IMR-90 (cell line): ENCODE results near the gene METRNL. TPM values are rescaled to one million over a fixed set of nuclear protein-coding genes. Genes with fewer than 3 reads are reported as not detected.

Experiments used
- ATAC-seq: fragments of 200-7000 bp; cut with Tn5 transposase; 2 replicates; pipeline ENCODE4 v1.9.1; 2020; ENCODE audit warnings: low read depth, mild to moderate bottlenecking, moderate library complexity
- BruUV-seq: library from RNA; stranded (reverse); fragments of 400-500 nt; replicated peaks from 2 replicates; lab custom pipeline; 2021; lab: Mats Ljungman, UMichigan
- CTCF ChIA-PET: fragments of 300-600 bp; formaldehyde crosslinking; extraction: SDS; loops from one replicate; lab custom pipeline; 2021; ENCODE audit warnings: antibody characterized with exemption; lab: Yijun Ruan, JAX
- POLR2A ChIA-PET: fragments of 300-600 bp; sonication (Branson Sonifier 250); formaldehyde crosslinking; loops from one replicate; lab custom pipeline; 2022; ENCODE audit warnings: antibody characterized with exemption; ENCODE audit not compliant: unreplicated experiment; lab: Charles Lee
- DNase-seq: peaks from one replicate; pipeline ENCODE4 v3.0.0; 2013
- H2AFZ ChIP-seq: replicated peaks from 2 replicates; pipeline ENCODE3; 2013; ENCODE audit warnings: low read length, mild to moderate bottlenecking; ENCODE audit not compliant: poor library complexity
- H2AK5ac ChIP-seq: 2 replicates; pipeline ENCODE4 v1.6.1; 2013; ENCODE audit warnings: low read depth, low read length, inconsistent platforms
- H2AK9ac ChIP-seq: replicated peaks from 2 replicates; pipeline ENCODE3; 2013; ENCODE audit warnings: mild to moderate bottlenecking, low read depth, low read length, moderate library complexity; ENCODE audit not compliant: poor library complexity
- H2BK120ac ChIP-seq: 2 replicates; pipeline ENCODE4 v1.6.1; 2013; ENCODE audit warnings: low read depth, low read length, inconsistent platforms
- H2BK15ac ChIP-seq: 3 replicates; pipeline ENCODE4 v1.6.1; 2013; ENCODE audit warnings: low read depth, low read length, inconsistent platforms
- H2BK20ac ChIP-seq: 2 replicates; pipeline ENCODE4 v1.6.1; 2013; ENCODE audit warnings: low read depth, mild to moderate bottlenecking, inconsistent platforms, low read length, moderate library complexity
- H2BK5ac ChIP-seq: 2 replicates; pipeline ENCODE4 v1.6.1; 2013; ENCODE audit warnings: mild to moderate bottlenecking, low read depth, low read length, inconsistent platforms; ENCODE audit not compliant: poor library complexity, severe bottlenecking
- H3K14ac ChIP-seq: replicated peaks from 2 replicates; pipeline ENCODE4 v1.6.1; 2013; ENCODE audit warnings: low read depth, low read length, inconsistent platforms
- H3K18ac ChIP-seq: 2 replicates; pipeline ENCODE4 v1.6.1; 2013; ENCODE audit warnings: low read depth, low read length, control low read depth
- H3K23ac ChIP-seq: 2 replicates; pipeline ENCODE4 v1.6.1; 2013; ENCODE audit warnings: low read depth, low read length, inconsistent platforms
- H3K27ac ChIP-seq: 2 replicates; pipeline ENCODE4 v1.5.1; 2013; ENCODE audit warnings: mild to moderate bottlenecking, control low read depth, low read length; ENCODE audit not compliant: insufficient read depth
- H3K27me3 ChIP-seq: 2 replicates; pipeline ENCODE4 v1.6.1; 2013; ENCODE audit warnings: low read length; ENCODE audit not compliant: control insufficient read depth, insufficient read depth
- H3K36me3 ChIP-seq: 2 replicates; pipeline ENCODE4 v1.6.1; 2013; ENCODE audit warnings: low read length, mixed read lengths; ENCODE audit not compliant: control insufficient read depth, insufficient read depth
- H3K4ac ChIP-seq: 2 replicates; pipeline ENCODE4 v1.6.1; 2013; ENCODE audit warnings: low read depth, low read length, inconsistent platforms
- H3K4me1 ChIP-seq: 2 replicates; pipeline ENCODE4 v1.6.1; 2013; ENCODE audit warnings: low read length, mixed read lengths; ENCODE audit not compliant: control insufficient read depth, insufficient read depth
- H3K4me2 ChIP-seq: 2 replicates; pipeline ENCODE4 v1.6.1; 2013; ENCODE audit warnings: low read depth, mild to moderate bottlenecking, control low read depth, low read length, moderate library complexity
- H3K4me3 ChIP-seq: 2 replicates; pipeline ENCODE4 v1.5.1; 2013; ENCODE audit warnings: low read depth, mild to moderate bottlenecking, control low read depth, low read length, moderate library complexity; ENCODE audit not compliant: insufficient read depth
- H3K56ac ChIP-seq: 2 replicates; pipeline ENCODE4 v1.6.1; 2013; ENCODE audit warnings: low read length, inconsistent platforms; ENCODE audit not compliant: insufficient read depth; ENCODE audit errors: extremely low read depth
- H3K79me1 ChIP-seq, 2 experiments: 2 replicates each; pipeline ENCODE4 v1.6.1; 2013; ENCODE audit warnings: low read length in 2 of 2, inconsistent platforms in 1 of 2, low read depth in 1 of 2
- H3K9ac ChIP-seq: 2 replicates; pipeline ENCODE4 v1.6.1; 2013; ENCODE audit warnings: low read depth, low read length, control low read depth
- H3K9me1 ChIP-seq: 2 replicates; pipeline ENCODE4 v1.6.1; 2013; ENCODE audit warnings: low read length, inconsistent platforms; ENCODE audit not compliant: insufficient read depth
- H3K9me3 ChIP-seq: 2 replicates; pipeline ENCODE4 v1.6.1; 2013; ENCODE audit warnings: low read length; ENCODE audit not compliant: control insufficient read depth, insufficient read depth
- H4K20me1 ChIP-seq: 2 replicates; pipeline ENCODE4 v1.6.1; 2013; ENCODE audit warnings: low read length, inconsistent platforms; ENCODE audit not compliant: insufficient read depth
- H4K5ac ChIP-seq: 2 replicates; pipeline ENCODE4 v1.6.1; 2013; ENCODE audit warnings: mild to moderate bottlenecking, low read depth, low read length, control low read depth
- H4K8ac ChIP-seq, 2 experiments: 2 replicates each; pipeline ENCODE4 v1.6.1; 2013; ENCODE audit warnings: low read depth in 2 of 2, low read length in 2 of 2, control low read depth in 1 of 2, inconsistent platforms in 1 of 2
- H4K91ac ChIP-seq: 2 replicates; pipeline ENCODE4 v1.6.1; 2013; ENCODE audit warnings: low read depth, low read length, inconsistent platforms; ENCODE audit not compliant: insufficient read depth
- BHLHE40 ChIP-seq: fragments of 150-350 bp; IDR thresholded peaks from 2 replicates; pipeline ENCODE4 v1.6.1; 2016; ENCODE audit warnings: mild to moderate bottlenecking, low read depth, low read length
- CEBPB ChIP-seq: IDR thresholded peaks from 2 replicates; pipeline ENCODE4 v1.6.1; 2012; ENCODE audit warnings: low read depth, low read length, improper control_type of control experiment
- CHD1 ChIP-seq: IDR thresholded peaks from 2 replicates; pipeline ENCODE4 v1.6.1; 2012; ENCODE audit warnings: low read depth, low read length, improper control_type of control experiment
- FOS ChIP-seq: fragments of 150-350 bp; IDR thresholded peaks from 2 replicates; pipeline ENCODE4 v1.6.1; 2016; ENCODE audit warnings: low read depth, low read length
- MAFK ChIP-seq: IDR thresholded peaks from 2 replicates; pipeline ENCODE4 v1.6.1; 2012; ENCODE audit warnings: low read depth, low read length, improper control_type of control experiment
- MAZ ChIP-seq: IDR thresholded peaks from 2 replicates; pipeline ENCODE4 v1.6.1; 2012; ENCODE audit warnings: low read depth, mild to moderate bottlenecking, low read length, improper control_type of control experiment, moderate library complexity, borderline replicate concordance
- MXI1 ChIP-seq: IDR thresholded peaks from 2 replicates; pipeline ENCODE4 v1.6.1; 2012; ENCODE audit warnings: low read depth, mild to moderate bottlenecking, low read length, moderate library complexity, borderline replicate concordance
- NFE2L2 ChIP-seq: fragments of 150-350 bp; IDR thresholded peaks from 2 replicates; pipeline ENCODE4 v1.6.1; 2016; ENCODE audit warnings: low read depth, mild to moderate bottlenecking, low read length
- POLR2A ChIP-seq: IDR thresholded peaks from 2 replicates; pipeline ENCODE4 v1.6.1; 2012; ENCODE audit warnings: mild to moderate bottlenecking, low read depth, low read length
- RAD21 ChIP-seq: IDR thresholded peaks from 2 replicates; pipeline ENCODE4 v1.6.1; 2012; ENCODE audit warnings: low read length, improper control_type of control experiment
- RCOR1 ChIP-seq: IDR thresholded peaks from 2 replicates; pipeline ENCODE4 v1.6.1; 2012; ENCODE audit warnings: mild to moderate bottlenecking, low read length, improper control_type of control experiment; ENCODE audit not compliant: insufficient replicate concordance
- RFX5 ChIP-seq: IDR thresholded peaks from 2 replicates; pipeline ENCODE4 v1.8.0; 2012; ENCODE audit warnings: low read depth, mild to moderate bottlenecking, low read length, moderate library complexity
- SMC3 ChIP-seq: fragments of 150-350 bp; IDR thresholded peaks from 2 replicates; pipeline ENCODE4 v1.6.1; 2016; ENCODE audit warnings: low read depth, mild to moderate bottlenecking, antibody characterized with exemption, low read length, moderate library complexity
- USF2 ChIP-seq: fragments of 150-350 bp; IDR thresholded peaks from 2 replicates; pipeline ENCODE4 v1.6.1; 2017; ENCODE audit warnings: mild to moderate bottlenecking, antibody characterized with exemption, low read length, low read depth
- WGBS, 2 experiments: methylation state at CpG; one replicate each; pipeline versions ENCODE4 v1.1.5 to v1.1.7; 2013; ENCODE audit warnings: missing lambda C conversion rate in 2 of 2; ENCODE audit not compliant: insufficient read length in 1 of 2; ENCODE audit errors: extremely low coverage in 2 of 2; 5-methylcytosine and 5-hydroxymethylcytosine counted together
- dilution Hi-C: fragments of 300-500 bp; cut with HindIII; formaldehyde crosslinking; loops from one replicate; pipeline ENCODE4 v1.14.3; 2018; ENCODE audit warnings: low sequenced_read_pairs; ENCODE audit not compliant: unreplicated experiment
- in situ Hi-C: fragments of 300-500 bp; cut with MboI; formaldehyde crosslinking; loops from 3 replicates; pipeline ENCODE4 v1.14.3; 2019; ENCODE audit warnings: low sequenced_read_pairs, inconsistent platforms, mixed read lengths
- intact Hi-C: fragments of 100-400 bp; cut with micrococcal nuclease; formaldehyde crosslinking; loops from 2 replicates; pipeline ENCODE4 v1.10.0; 2022
- polyA plus RNA-seq, 3 experiments: library from polyadenylated mRNA; depleted of rRNA; stranded (reverse); fragments of >200 nt; gene quantifications; 2 replicates each; pipeline ENCODE4 v1.2.3, GENCODE V29; 2012; ENCODE audit warnings: low replicate concordance in 1 of 3
- total RNA-seq: library from RNA; depleted of rRNA; stranded (reverse); fragments of >200 nt; gene quantifications from 2 replicates; pipeline ENCODE4 v1.2.3, GENCODE V29; 2012
- TF ChIP-seq, protein P1 (sequence below): conservative IDR thresholded peaks from 2 replicates; pipeline ENCODE4 v1.5.1; 2012; ENCODE audit warnings: mild to moderate bottlenecking, low read depth, low read length, improper control_type of control experiment
- TF ChIP-seq, protein P2 (sequence below): fragments of 150-350 bp; IDR thresholded peaks from 2 replicates; pipeline ENCODE4 v1.6.1; 2016; ENCODE audit warnings: low read depth, mild to moderate bottlenecking, low read length, moderate library complexity, borderline replicate concordance

METRNL gene
- total and polyA plus RNA-seq, 2 of the 4 experiments (the other 2 are of a cell fraction): 17.9 to 48.2 TPM

GRCh38 chr17:83071966-83072562 is 7.3 kb upstream of the METRNL start:
- ChIA-PET POLR2A (no interaction called here), CTCF (no interaction called here)
- no peaks in the 10 kb centered on the region for H3K36me3 ChIP-seq
- no peak overlapping the region for H3K56ac ChIP-seq
- H3K4me2 ChIP-seq: no peak overlapping the region
- H4K91ac ChIP-seq: no peak overlapping the region
- H3K9ac ChIP-seq: no peak overlapping the region
- H2BK120ac ChIP-seq: no peak overlapping the region
- no peak overlapping the region for H2BK20ac ChIP-seq
- no peaks in the 10 kb centered on the region for H3K79me1 ChIP-seq
- ATAC-seq (no peak), DNase-seq (no peak)
- H4K20me1 ChIP-seq: no peaks in the 10 kb centered on the region
- H3K4me3 ChIP-seq: no peak overlapping the region
- no peak for TF ChIP-seq RAD21
- TF ChIP-seq RFX5: no peak
- TF ChIP-seq BHLHE40: no peak
- TF ChIP-seq POLR2A: no peak
- no peak for TF ChIP-seq SMC3
- no peak for TF ChIP-seq MAFK
- TF ChIP-seq CHD1: no peak
- no peak for TF ChIP-seq USF2
- no peak for TF ChIP-seq FOS
- no peak for TF ChIP-seq RCOR1
- no peak for TF ChIP-seq MAZ
- TF ChIP-seq MXI1: no peak
- TF ChIP-seq, protein P1, sequence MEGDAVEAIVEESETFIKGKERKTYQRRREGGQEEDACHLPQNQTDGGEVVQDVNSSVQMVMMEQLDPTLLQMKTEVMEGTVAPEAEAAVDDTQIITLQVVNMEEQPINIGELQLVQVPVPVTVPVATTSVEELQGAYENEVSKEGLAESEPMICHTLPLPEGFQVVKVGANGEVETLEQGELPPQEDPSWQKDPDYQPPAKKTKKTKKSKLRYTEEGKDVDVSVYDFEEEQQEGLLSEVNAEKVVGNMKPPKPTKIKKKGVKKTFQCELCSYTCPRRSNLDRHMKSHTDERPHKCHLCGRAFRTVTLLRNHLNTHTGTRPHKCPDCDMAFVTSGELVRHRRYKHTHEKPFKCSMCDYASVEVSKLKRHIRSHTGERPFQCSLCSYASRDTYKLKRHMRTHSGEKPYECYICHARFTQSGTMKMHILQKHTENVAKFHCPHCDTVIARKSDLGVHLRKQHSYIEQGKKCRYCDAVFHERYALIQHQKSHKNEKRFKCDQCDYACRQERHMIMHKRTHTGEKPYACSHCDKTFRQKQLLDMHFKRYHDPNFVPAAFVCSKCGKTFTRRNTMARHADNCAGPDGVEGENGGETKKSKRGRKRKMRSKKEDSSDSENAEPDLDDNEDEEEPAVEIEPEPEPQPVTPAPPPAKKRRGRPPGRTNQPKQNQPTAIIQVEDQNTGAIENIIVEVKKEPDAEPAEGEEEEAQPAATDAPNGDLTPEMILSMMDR: no peak
- TF ChIP-seq, protein P2, sequence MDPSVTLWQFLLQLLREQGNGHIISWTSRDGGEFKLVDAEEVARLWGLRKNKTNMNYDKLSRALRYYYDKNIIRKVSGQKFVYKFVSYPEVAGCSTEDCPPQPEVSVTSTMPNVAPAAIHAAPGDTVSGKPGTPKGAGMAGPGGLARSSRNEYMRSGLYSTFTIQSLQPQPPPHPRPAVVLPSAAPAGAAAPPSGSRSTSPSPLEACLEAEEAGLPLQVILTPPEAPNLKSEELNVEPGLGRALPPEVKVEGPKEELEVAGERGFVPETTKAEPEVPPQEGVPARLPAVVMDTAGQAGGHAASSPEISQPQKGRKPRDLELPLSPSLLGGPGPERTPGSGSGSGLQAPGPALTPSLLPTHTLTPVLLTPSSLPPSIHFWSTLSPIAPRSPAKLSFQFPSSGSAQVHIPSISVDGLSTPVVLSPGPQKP: no peak
- TF ChIP-seq NFE2L2: no peak
- TF ChIP-seq CEBPB: no peak
- intact Hi-C loops (no loop called here), dilution Hi-C loops (no loop called here), in situ Hi-C loops (no loop called here)
- H4K8ac ChIP-seq: no peak overlapping the region
- no peaks in the 10 kb centered on the region for H3K4me1 ChIP-seq
- no peak overlapping the region for H3K4ac ChIP-seq
- no peak overlapping the region for H3K14ac ChIP-seq
- H3K27ac ChIP-seq: no peak overlapping the region
- no peak overlapping the region for H2AFZ ChIP-seq
- no peak overlapping the region for H2AK9ac ChIP-seq
- H4K5ac ChIP-seq: no peak overlapping the region
- H2AK5ac ChIP-seq: no peak overlapping the region
- no peak overlapping the region for H2BK5ac ChIP-seq
- no TSS peak for BruUV-seq
- no peak overlapping the region for H3K23ac ChIP-seq
- peaks cover 6% of the 10 kb centered on the region; the same call in 1 of the 2 replicates for H3K9me1 ChIP-seq
- H2BK15ac ChIP-seq: no peak overlapping the region
- 63% methylated on average over 3 of the region's 10 CpGs; no CpG with 5 or more reads in 1 of the 2 experiments for WGBS, 2 experiments
- no peak overlapping the region for H3K18ac ChIP-seq
- no peaks in the 10 kb centered on the region for H3K9me3 ChIP-seq
- no peaks in the 10 kb centered on the region; the same call in 1 of the 2 replicates for H3K27me3 ChIP-seq
